ENCODE measurements around the gene DBN1. TPM values are rescaled to one million over a fixed set of nuclear protein-coding genes. Genes with fewer than 3 reads are reported as not detected.

The DBN1 gene
- polyA plus RNA-seq, 1 of the 3 experiments (the other 2 are of a cell fraction): 244 TPM

DNA sequence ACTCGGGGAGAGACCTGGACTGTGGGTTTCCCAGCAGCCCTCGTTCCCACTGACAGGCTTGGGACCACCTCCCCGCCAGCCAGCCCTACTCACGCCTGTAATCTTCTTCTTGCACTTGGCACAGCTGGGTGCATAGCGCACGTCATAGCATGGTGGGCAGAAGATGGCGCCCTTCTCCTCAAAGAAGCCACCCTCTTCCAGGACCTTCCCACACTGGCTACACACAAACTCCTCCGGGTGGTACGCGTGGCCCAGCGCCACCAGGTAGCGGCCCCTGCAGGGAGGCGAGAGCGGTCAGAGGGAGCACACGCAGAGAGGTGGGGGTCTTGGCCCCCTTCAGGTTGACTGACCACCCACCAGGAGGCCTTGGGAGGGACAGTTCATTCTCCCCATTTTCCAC is 14.5 kb upstream of the DBN1 start:
- Histone ChIP-seq H3F3A (replicated peaks; ENCODE audit: insufficient read depth) (peaks cover 41% of the 10 kb centered on the region), H2AFZ (ENCODE audit: low read depth) (no peak overlapping the region), H3K9me2 (no peaks in the 10 kb centered on the region), H3K27me3 (ENCODE audit: insufficient read depth) (no peaks in the 10 kb centered on the region), H3K79me2 (ENCODE audit: insufficient read depth) (peaks cover 34% of the 10 kb centered on the region), H3K4me3 (ENCODE audit: low read depth in 2 of 2, low read length in 1 of 2) (no peak overlapping the region), H3K4me2 (no peak overlapping the region), H3K9ac (no peak overlapping the region), H3K36me3 (replicated peaks in 1 of 2; ENCODE audit: control insufficient read depth in 1 of 2, insufficient read depth in 2 of 2, low read length in 1 of 2) (peaks cover 59 to 70% of the 10 kb centered on the region in 2 experiments), H4K20me1 (ENCODE audit: insufficient read depth) (peaks cover 66% of the 10 kb centered on the region), H3K27ac (ENCODE audit: low read depth in 2 of 2, low read length in 1 of 2) (no peak overlapping the region), H3K9me3 (no peaks in the 10 kb centered on the region), H3K4me1 (ENCODE audit: control insufficient read depth in 1 of 2, insufficient read depth in 2 of 2, low read depth in 1 of 2, low read length in 1 of 2) (peaks cover 6 to 28% of the 10 kb centered on the region in 2 experiments; a peak in 2 of 4 replicates)
- TF ChIP-seq GATA2 (CRISPR knock-in tag; IDR thresholded peaks at IDR 0.05) (no peak), SIN3A (IDR thresholded peaks at IDR 0.05; ENCODE audit: borderline replicate concordance, low read depth, low read length) (no peak), POLR2AphosphoS5 (IDR thresholded peaks at IDR 0.05; ENCODE audit: low read depth, low read length) (no peak), FOXJ3 (CRISPR knock-in tag; IDR thresholded peaks at IDR 0.05) (no peak), PBX3 (IDR thresholded peaks at IDR 0.05) (no peak), TEAD4 (IDR thresholded peaks at IDR 0.05; ENCODE audit: borderline replicate concordance, insufficient read depth) (no peak), SMC3 (IDR thresholded peaks at IDR 0.05; ENCODE audit: low read depth, low read length) (peak; percentile 16; the same call in 1 of the 2 replicates), RAD21 (IDR thresholded peaks at IDR 0.05; ENCODE audit: low read length) (peak; percentile 45)
- peak; percentile 48 for DNase-seq
- ChIA-PET POLR2A (no interaction called here), CTCF (interaction anchor here (1.1 to 3.3 kb wide), 5 partner anchors 9 to 34 kb away, joined by 3 to 23 read pairs (median 5); partner anchors contain the start of gene DBN1)
- 95% methylated on average over 12 of the region's 15 CpGs for WGBS (ENCODE audit: low lambda C conversion rate)

- Histone ChIP-seq H3F3A (replicated peaks; ENCODE audit: insufficient read depth) (peaks cover 50% of the 10 kb centered on the region), H3K36me3 (replicated peaks in 1 of 2; ENCODE audit: control insufficient read depth in 1 of 2, insufficient read depth in 2 of 2, low read length in 1 of 2) (peaks cover 53 to 62% of the 10 kb centered on the region in 2 experiments), H3K9ac (no peak overlapping the region), H2AFZ (ENCODE audit: low read depth) (no peak overlapping the region), H3K4me3 (ENCODE audit: low read depth in 2 of 2, low read length in 1 of 2) (no peak overlapping the region), H3K27me3 (ENCODE audit: insufficient read depth) (no peaks in the 10 kb centered on the region), H3K27ac (ENCODE audit: low read depth in 2 of 2, low read length in 1 of 2) (no peak overlapping the region), H3K79me2 (ENCODE audit: insufficient read depth) (peaks cover 25% of the 10 kb centered on the region; the same call in 1 of the 2 replicates), H3K9me2 (no peaks in the 10 kb centered on the region), H3K9me3 (no peaks in the 10 kb centered on the region), H3K4me1 (ENCODE audit: control insufficient read depth in 1 of 2, insufficient read depth in 2 of 2, low read depth in 1 of 2, low read length in 1 of 2) (peaks cover 0 to 30% of the 10 kb centered on the region in 2 experiments; a peak in 1 of 4 replicates), H4K20me1 (ENCODE audit: insufficient read depth) (peaks cover 61% of the 10 kb centered on the region), H3K4me2 (no peak overlapping the region)
- 0 out of 2 replicates have a peak, but pooled peaks have one; percentile 46 for TF ChIP-seq USF1 (IDR thresholded peaks at IDR 0.05; ENCODE audit: borderline replicate concordance, low read depth)
- no peak for TF ChIP-seq IRF3 (IDR thresholded peaks at IDR 0.05; ENCODE audit: low read depth, low read length)
- TF ChIP-seq MEF2A (IDR thresholded peaks at IDR 0.05; ENCODE audit: borderline replicate concordance, low read depth): no peak
- no peak for TF ChIP-seq GABPA (IDR thresholded peaks at IDR 0.05; ENCODE audit: low read depth)
- no peak for TF ChIP-seq SIN3A (IDR thresholded peaks at IDR 0.05; ENCODE audit: borderline replicate concordance, low read depth, low read length)
- no peak for TF ChIP-seq TCF12 (IDR thresholded peaks at IDR 0.05)
- TF ChIP-seq RAD21 (IDR thresholded peaks at IDR 0.05; ENCODE audit: low read length): no peak
- 0 out of 2 replicates have a peak, but pooled peaks have one; percentile 15 for TF ChIP-seq POLR2AphosphoS5 (IDR thresholded peaks at IDR 0.05; ENCODE audit: low read depth, low read length)
- TF ChIP-seq, protein P1, sequence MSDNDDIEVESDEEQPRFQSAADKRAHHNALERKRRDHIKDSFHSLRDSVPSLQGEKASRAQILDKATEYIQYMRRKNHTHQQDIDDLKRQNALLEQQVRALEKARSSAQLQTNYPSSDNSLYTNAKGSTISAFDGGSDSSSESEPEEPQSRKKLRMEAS (IDR thresholded peaks at IDR 0.05; ENCODE audit: low read depth): no peak
- no peak for TF ChIP-seq FOSL2 (IDR thresholded peaks at IDR 0.05; ENCODE audit: borderline replicate concordance, low read depth)
- no peak for TF ChIP-seq JUND (IDR thresholded peaks at IDR 0.05)
- TF ChIP-seq SMC3 (IDR thresholded peaks at IDR 0.05; ENCODE audit: low read depth, low read length): no peak
- no peak for TF ChIP-seq EZH2phosphoT487 (IDR thresholded peaks at IDR 0.05; ENCODE audit: borderline replicate concordance, low read depth)
- TF ChIP-seq RCOR1 (IDR thresholded peaks at IDR 0.05; ENCODE audit: low read length): no peak
- no peak for TF ChIP-seq GATA2 (CRISPR knock-in tag; IDR thresholded peaks at IDR 0.05)
- no peak for DNase-seq
- ChIA-PET CTCF (interaction anchor here (0.7 to 20.3 kb wide), 3 partner anchors 8 to 97 kb away, joined by 3 to 201 read pairs (median 5); partner anchors contain the start of gene PDLIM7), POLR2A (no interaction called here)
- 92% methylated on average over 7 of the region's 8 CpGs for WGBS (ENCODE audit: low lambda C conversion rate)
Measured at GRCh38 chr5:177487144-177487543, 13.7 kb upstream of the DBN1 start.

Measured in SK-N-SH (cell line).